ENCODE measurements around the gene IDUA.

IDUA gene

GRCh38 chr4:970046-970745 lies 16.6 kb upstream of the IDUA start:
- no peak for TF ChIP-seq CTCF (IDR thresholded peaks at IDR 0.05; ENCODE audit: low read depth, low read length)
- DNase-seq (ENCODE audit: low read depth in 2 of 2) = no peak

GRCh38 chr4:970854-971520 lies 15.9 kb upstream of the IDUA start:
- no peak overlapping the region for H3K4me3 ChIP-seq (replicated peaks in 1 of 2; ENCODE audit: low read depth in 2 of 2, low read length in 2 of 2)
- TF ChIP-seq CTCF (IDR thresholded peaks at IDR 0.05; ENCODE audit: low read depth, low read length) = no peak
- no peak for DNase-seq (ENCODE audit: low read depth in 2 of 2)

More at GRCh38 chr4:970046-970745, 16.6 kb upstream of the IDUA start:
- H3K4me3 ChIP-seq (replicated peaks in 1 of 2; ENCODE audit: low read depth in 2 of 2, low read length in 2 of 2) = no peak overlapping the region

GRCh38 chr4:971666-972500 lies 15.0 kb upstream of the IDUA start:
- peak overlapping the region; percentile 68 to 75 for H3K4me3 ChIP-seq (replicated peaks in 1 of 2; ENCODE audit: low read depth in 2 of 2, low read length in 2 of 2)
- no peak for DNase-seq (ENCODE audit: low read depth in 2 of 2)
- no peak for TF ChIP-seq CTCF (IDR thresholded peaks at IDR 0.05; ENCODE audit: low read depth, low read length)

- peak; percentile 20 for DNase-seq (ENCODE audit: low read depth in 2 of 2)
- peak overlapping the region; percentile 68 to 75 for H3K4me3 ChIP-seq (replicated peaks in 1 of 2; ENCODE audit: low read depth in 2 of 2, low read length in 2 of 2)
- no peak for TF ChIP-seq CTCF (IDR thresholded peaks at IDR 0.05; ENCODE audit: low read depth, low read length)
These were observed 14.0 kb upstream of the IDUA start for GRCh38 chr4:972651-973424.

- H3K4me3 ChIP-seq (replicated peaks in 1 of 2; ENCODE audit: low read depth in 2 of 2, low read length in 2 of 2) = peak within 1 kb of the TSS; percentile 68 to 75
- DNase-seq (ENCODE audit: low read depth in 2 of 2) = peak; percentile 82 to 93
- no peak for TF ChIP-seq CTCF (IDR thresholded peaks at IDR 0.05; ENCODE audit: low read depth, low read length)
These were observed 13.1 kb upstream of the IDUA start, which contains the start of gene DGKQ for GRCh38 chr4:973431-974397. Gene DGKQ (minus strand): TSS chr4:973569. CDS start chr4:973482, 87 bp downstream.
